ENCODE data around the gene HRH4. TPM values are rescaled to one million over a fixed set of nuclear protein-coding genes. Genes with fewer than 3 reads are reported as not detected.

Gene HRH4
- total RNA-seq, 6 experiments from 2014 or later = 0.06 to 0.32 (median 0.10) TPM

GRCh38 chr18:24420551-24420950 is 39.9 kb upstream of the HRH4 start:
- Histone ChIP-seq H3K27ac (no peak overlapping the region), H3K4me1 (no peaks in the 10 kb centered on the region), H3K4me3 (no peak overlapping the region), H3K27me3 (peaks cover 0 to 7% of the 10 kb centered on the region in 2 donors), H3K36me3 (no peaks in the 10 kb centered on the region), H3K9me3 (no peaks in the 10 kb centered on the region)
- DNase-seq (no peak), ATAC-seq (no peak)
- WGBS (ENCODE audit: insufficient coverage, low coverage, low lambda C conversion rate, missing lambda C conversion rate) = 73% methylated on average over 2 of the region's 4 CpGs
- TF ChIP-seq CTCF (IDR thresholded peaks at IDR 0.05) (no peak), POLR2A (IDR thresholded peaks at IDR 0.05) (no peak)
- intact Hi-C loops (cut with DNase I) = no loop called here

GRCh38 chr18:24421831-24422230 is 38.6 kb upstream of the HRH4 start:
- DNase-seq (no peak), ATAC-seq (no peak)
- Histone ChIP-seq H3K27me3 (peaks cover 0 to 7% of the 10 kb centered on the region in 2 donors), H3K27ac (no peak overlapping the region), H3K9me3 (no peaks in the 10 kb centered on the region), H3K36me3 (no peaks in the 10 kb centered on the region), H3K4me1 (no peaks in the 10 kb centered on the region), H3K4me3 (no peak overlapping the region)
- 40% methylated on average over 1 of the region's 1 CpG for WGBS (ENCODE audit: insufficient coverage, low coverage, low lambda C conversion rate, missing lambda C conversion rate)
- intact Hi-C loops (cut with DNase I) = no loop called here
- no peak for TF ChIP-seq POLR2A (IDR thresholded peaks at IDR 0.05)
- TF ChIP-seq CTCF (IDR thresholded peaks at IDR 0.05) = no peak

GRCh38 chr18:24426073-24426397 is 34.4 kb upstream of the HRH4 start:
- H3K9me3 ChIP-seq = no peaks in the 10 kb centered on the region
- TF ChIP-seq CTCF (IDR thresholded peaks at IDR 0.05) = no peak
- DNase-seq (no peak), ATAC-seq (no peak)
- peaks cover 0 to 3% (median 0%) of the 10 kb centered on the region in 4 donors for H3K36me3 ChIP-seq
- WGBS (ENCODE audit: insufficient coverage, low coverage, low lambda C conversion rate, missing lambda C conversion rate) = 41% methylated on average over 10 of the region's 11 CpGs
- peak overlapping the region in 2 of 3 donors; percentile 66 to 74 for H3K27ac ChIP-seq
- H3K4me3 ChIP-seq = peak overlapping the region; percentile 71 to 97 (median 76)
- H3K27me3 ChIP-seq = no peaks in the 10 kb centered on the region
- peaks cover 0 to 12% (median 3%) of the 10 kb centered on the region in 4 donors for H3K4me1 ChIP-seq
- intact Hi-C loops (cut with DNase I) = no loop called here

- TF ChIP-seq POLR2A (IDR thresholded peaks at IDR 0.05) (peak; percentile 79), CTCF (IDR thresholded peaks at IDR 0.05) (no peak)
- Histone ChIP-seq H3K27me3 (no peaks in the 10 kb centered on the region), H3K4me3 (peak within 1 kb of the TSS; percentile 71 to 97 (median 76)), H3K9me3 (no peaks in the 10 kb centered on the region), H3K4me1 (peaks cover 0 to 12% (median 3%) of the 10 kb centered on the region in 4 donors), H3K27ac (peak within 1 kb of the TSS; percentile 55 to 74 (median 66)), H3K36me3 (peaks cover 0 to 3% (median 0%) of the 10 kb centered on the region in 4 donors)
- intact Hi-C loops (cut with DNase I) = no loop called here
- 7% methylated on average over 10 of the region's 82 CpGs for WGBS (ENCODE audit: insufficient coverage, low coverage, low lambda C conversion rate, missing lambda C conversion rate)
- DNase-seq = peak; percentile 86 to 89 (median 88)
- ATAC-seq = peak; percentile 99 to 100 (median 100)
Observed at GRCh38 chr18:24426398-24427294, 33.8 kb upstream of the HRH4 start, which contains the start of gene IMPACT. TSS of gene IMPACT (plus strand) at chr18:24426670. CDS start at chr18:24426757, 87 bp downstream.
